Endodermal cell (in vitro differentiated cells): ENCODE data around the gene TLE2. TPM values are rescaled to one million over a fixed set of nuclear protein-coding genes. Genes with fewer than 3 reads are reported as not detected.

ENCODE experiments used
- DNase-seq: peaks from one replicate; pipeline ENCODE4 v3.0.0-alpha.2; 2017
- H3K27ac ChIP-seq: 2 replicates; pipeline ENCODE4 v1.5.1; 2013; ENCODE audit warnings: mild to moderate bottlenecking, low read depth, low read length, moderate library complexity
- H3K27me3 ChIP-seq: 2 replicates; pipeline ENCODE4 v1.6.1; 2013; ENCODE audit warnings: mild to moderate bottlenecking, low read length, moderate library complexity; ENCODE audit not compliant: insufficient read depth, control insufficient read depth, poor library complexity, severe bottlenecking
- H3K36me3 ChIP-seq: 2 replicates; pipeline ENCODE4 v1.7.0; 2013; ENCODE audit warnings: mild to moderate bottlenecking, low read length, moderate library complexity; ENCODE audit not compliant: control insufficient read depth, insufficient read depth
- H3K4me1 ChIP-seq: one replicate; pipeline ENCODE4 v1.7.0; 2013; ENCODE audit warnings: low read length; ENCODE audit not compliant: control insufficient read depth, insufficient read depth
- H3K4me3 ChIP-seq: 2 replicates; pipeline ENCODE4 v1.5.1; 2013; ENCODE audit warnings: mild to moderate bottlenecking, low read length, moderate library complexity
- H3K9ac ChIP-seq: 2 replicates; pipeline ENCODE4 v1.6.1; 2013; ENCODE audit warnings: mild to moderate bottlenecking, low read length, moderate library complexity; ENCODE audit not compliant: poor library complexity, severe bottlenecking; ENCODE audit errors: extremely low read depth
- H3K9me3 ChIP-seq: 2 replicates; pipeline ENCODE4 v1.6.1; 2013; ENCODE audit warnings: mild to moderate bottlenecking, low read length, moderate library complexity; ENCODE audit not compliant: control insufficient read depth
- H3K27ac Mint-ChIP-seq: 2 replicates; pipeline ENCODE4 v1.8.0; 2020; ENCODE audit warnings: mixed read lengths
- H3K27me3 Mint-ChIP-seq: 2 replicates; pipeline ENCODE4 v1.8.0; 2021; ENCODE audit warnings: mild to moderate bottlenecking, mixed read lengths; ENCODE audit not compliant: insufficient read depth
- H3K36me3 Mint-ChIP-seq: 2 replicates; pipeline ENCODE4 v1.8.0; 2020; ENCODE audit warnings: low read depth, mixed read lengths
- H3K4me1 Mint-ChIP-seq: 2 replicates; pipeline ENCODE4 v1.8.0; 2020; ENCODE audit warnings: mixed read lengths
- H3K4me3 Mint-ChIP-seq: 2 replicates; pipeline ENCODE4 v1.8.0; 2020; ENCODE audit warnings: mild to moderate bottlenecking, moderate library complexity, mixed read lengths
- H3K9me3 Mint-ChIP-seq: 2 replicates; pipeline ENCODE4 v1.8.0; 2020; ENCODE audit warnings: mild to moderate bottlenecking, mixed read lengths
- CTCF ChIP-seq: fragments of 200-600 bp; sonication (generic); conservative IDR thresholded peaks from 2 replicates; pipeline ENCODE4 v1.5.0; 2021; ENCODE audit warnings: antibody characterized with exemption, mild to moderate bottlenecking
- WGBS, 2 experiments: methylation state at CpG; one replicate each; pipeline versions ENCODE4 v1.1.5 to v1.1.7; 2013; ENCODE audit warnings: missing lambda C conversion rate in 2 of 2, mixed read lengths in 1 of 2; ENCODE audit not compliant: insufficient coverage in 1 of 2, insufficient read length in 1 of 2; 5-methylcytosine and 5-hydroxymethylcytosine counted together
- total RNA-seq, 2 donors: library from RNA; stranded (reverse); fragmentation: NEBNext Ultra II Directional in 1 of 2; extraction: Animal tissue kit (Norgen Biotek cat#: 25700) in 1 of 2; gene quantifications; 2 replicates in 1 of 2; 3 replicates in 1 of 2; pipeline ENCODE4 v1.2.1, GENCODE V29; 2021

The TLE2 gene
- total RNA-seq, 2 donors from 2014 or later = 75.0 to 80.3 TPM

GRCh38 chr19:3046698-3047495 is 17.8 kb upstream of the TLE2 start:
- H3K36me3 Mint-ChIP-seq = no peaks in the 10 kb centered on the region
- peaks cover under 1% of the 10 kb centered on the region for H3K4me1 ChIP-seq
- DNase-seq = peak; percentile 91
- H3K4me1 Mint-ChIP-seq = peaks cover 12% of the 10 kb centered on the region
- H3K4me3 ChIP-seq = peak overlapping the region; percentile 71
- no peaks in the 10 kb centered on the region for H3K9me3 Mint-ChIP-seq
- WGBS, 2 experiments = 1% methylated on average over 33 of the region's 47 CpGs; no CpG with 5 or more reads in 1 of the 2 experiments
- no peak for TF ChIP-seq CTCF
- no peaks in the 10 kb centered on the region for H3K36me3 ChIP-seq
- H3K9ac ChIP-seq = peak overlapping the region; percentile 32
- peak overlapping the region; percentile 56 for H3K4me3 Mint-ChIP-seq
- no peaks in the 10 kb centered on the region for H3K9me3 ChIP-seq
- H3K27ac Mint-ChIP-seq = no peak overlapping the region
- H3K27ac ChIP-seq = no peak overlapping the region
- no peaks in the 10 kb centered on the region for H3K27me3 ChIP-seq
- H3K27me3 Mint-ChIP-seq = peaks cover 3% of the 10 kb centered on the region

DNA sequence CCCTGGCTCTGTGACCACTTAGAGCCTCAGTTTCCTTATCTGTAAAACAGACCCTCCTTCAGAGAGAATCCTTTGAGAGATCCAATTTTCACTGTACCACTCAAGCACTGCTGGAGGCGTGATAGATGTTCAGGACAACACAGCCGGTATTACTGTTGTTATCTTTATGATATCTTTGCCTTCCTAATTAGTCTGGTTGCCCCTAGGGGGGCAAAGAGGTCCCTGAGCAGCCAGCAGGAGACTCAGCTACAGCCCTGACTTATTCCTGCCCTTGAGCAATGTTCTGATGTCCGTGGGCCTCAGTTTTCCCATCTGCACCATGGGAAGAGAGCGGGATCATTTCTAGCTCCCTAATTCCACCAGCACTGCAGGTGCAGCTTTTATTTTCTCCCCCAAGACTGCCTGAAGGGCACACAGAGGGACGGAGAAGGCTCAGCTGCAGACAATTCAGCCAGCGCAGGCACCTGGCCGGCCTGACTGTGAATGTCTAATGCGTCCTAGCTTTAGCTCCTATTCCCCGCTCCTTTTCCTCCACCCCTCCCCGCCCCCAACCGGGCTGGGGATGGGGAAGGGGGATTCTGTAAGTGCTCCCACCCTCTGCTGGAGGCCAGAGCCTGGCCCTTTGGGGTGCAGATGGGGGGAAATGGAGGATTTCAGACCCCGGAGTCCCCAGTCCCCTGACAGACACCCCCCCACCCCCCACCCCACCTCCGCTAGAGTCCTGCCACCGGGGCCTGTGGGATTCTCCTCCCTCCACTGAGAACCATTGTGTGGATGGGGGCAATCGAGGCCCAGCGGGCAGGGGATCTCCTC is 17.0 kb upstream of the TLE2 start:
- Histone ChIP-seq H3K9ac (no peak overlapping the region), H3K27me3 (no peaks in the 10 kb centered on the region), H3K9me3 (no peaks in the 10 kb centered on the region), H3K36me3 (no peaks in the 10 kb centered on the region), H3K4me3 (no peak overlapping the region), H3K27ac (no peak overlapping the region), H3K4me1 (peaks cover 5% of the 10 kb centered on the region)
- WGBS, 2 experiments = 18 to 19% methylated on average over 3 to 10 of the region's 16 CpGs
- peak overlapping the region; percentile 18 for H3K4me3 Mint-ChIP-seq
- TF ChIP-seq CTCF = no peak
- no peaks in the 10 kb centered on the region for H3K9me3 Mint-ChIP-seq
- no peaks in the 10 kb centered on the region for H3K36me3 Mint-ChIP-seq
- peak overlapping the region; percentile 64 for H3K27ac Mint-ChIP-seq
- H3K27me3 Mint-ChIP-seq = peaks cover 5% of the 10 kb centered on the region
- peak; percentile 87 for DNase-seq
- H3K4me1 Mint-ChIP-seq = peaks cover 16% of the 10 kb centered on the region

DNA sequence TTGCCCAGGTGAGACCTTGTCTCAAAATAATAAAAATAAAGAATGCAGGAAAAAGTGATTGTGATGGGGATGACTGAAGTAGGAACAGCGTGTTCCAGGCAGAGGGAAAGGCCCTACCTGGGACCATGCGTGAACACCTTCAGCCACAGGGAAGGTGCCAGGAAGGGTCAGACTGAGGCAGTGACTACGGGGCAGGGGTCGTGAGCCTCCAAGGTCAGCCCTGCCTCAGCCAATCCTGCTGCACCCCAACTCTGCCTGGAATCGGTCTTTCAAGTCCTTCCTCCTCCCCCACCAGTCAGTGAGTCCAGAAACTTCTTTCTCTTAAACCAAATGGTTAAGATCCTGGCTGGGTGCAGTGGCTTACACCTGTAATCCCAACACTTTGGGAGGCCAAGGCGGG is 16.1 kb upstream of the TLE2 start:
- WGBS, 2 experiments = 74 to 88% methylated on average over 5 to 6 of the region's 6 CpGs
- no peaks in the 10 kb centered on the region for H3K36me3 ChIP-seq
- no peak for TF ChIP-seq CTCF
- no peaks in the 10 kb centered on the region for H3K9me3 Mint-ChIP-seq
- DNase-seq = no peak
- H3K27ac ChIP-seq = no peak overlapping the region
- H3K4me1 ChIP-seq = peaks cover 5% of the 10 kb centered on the region
- peaks cover 16% of the 10 kb centered on the region for H3K4me1 Mint-ChIP-seq
- no peaks in the 10 kb centered on the region for H3K36me3 Mint-ChIP-seq
- no peak overlapping the region for H3K9ac ChIP-seq
- no peaks in the 10 kb centered on the region for H3K9me3 ChIP-seq
- H3K4me3 Mint-ChIP-seq = no peak overlapping the region
- no peak overlapping the region for H3K27ac Mint-ChIP-seq
- H3K27me3 Mint-ChIP-seq = peaks cover 6% of the 10 kb centered on the region
- no peaks in the 10 kb centered on the region for H3K27me3 ChIP-seq
- no peak overlapping the region for H3K4me3 ChIP-seq
